SH-SY5Y (cell line): ENCODE results near the gene ZNF324B.

Experiments
- GATA2 ChIP-seq: IDR thresholded peaks from 2 replicates; pipeline ENCODE4 v1.6.1; 2011; ENCODE audit warnings: mild to moderate bottlenecking, low read depth, low read length
- GATA3 ChIP-seq: IDR thresholded peaks from 2 replicates; pipeline ENCODE4 v1.6.1; 2011; ENCODE audit warnings: low read depth, mild to moderate bottlenecking, low read length, moderate library complexity

- TF ChIP-seq GATA3 = no peak
- no peak for TF ChIP-seq GATA2
These were observed 32.4 kb downstream of the ZNF324B start for GRCh38 chr19:58483776-58484175.
